Right lobe of liver (tissue), 4 donors: ENCODE data around the gene PSMB11.

Source experiments
- CTCF ChIP-seq, 4 donors: fragments of 200-600 bp in 3 of 4; fragments of 450-650 bp in 1 of 4; IDR thresholded peaks; one replicate each; pipeline versions ENCODE4 v1.5.1 to v1.8.0; 2016 to 2022; ENCODE audit warnings: antibody characterized with exemption in 4 of 4, mild to moderate bottlenecking in 2 of 4
- POLR2A ChIP-seq: fragments of 450-650 bp; IDR thresholded peaks from one replicate; pipeline ENCODE4 v1.6.1; 2017; ENCODE audit warnings: antibody characterized with exemption, mild to moderate bottlenecking
- donor health status: DM: no; HTN: no; CAD: no.
- donor health status: DM: no; HTN: no; CAD: no.
- donor health status: DM: no; HTN: yes; CAD: no.

- TF ChIP-seq POLR2A (no peak), CTCF (IDR thresholded peaks at IDR 0.05) (no peak)
Measured at GRCh38 chr14:22997676-22998323, 44.2 kb upstream of the PSMB11 start.
